Fibroblast of lung (primary cell): ENCODE data around the gene CCDC85B.

Experiments used
- CTCF ChIP-seq, 2 donors: IDR thresholded peaks in 1 of 2; conservative IDR thresholded peaks in 1 of 2; 1 replicate in 1 of 2; 2 replicates in 1 of 2; pipeline ENCODE4 v1.5.1; 2011 to 2012; ENCODE audit warnings: low read length in 2 of 2, control low read depth in 1 of 2, inconsistent platforms in 1 of 2, low read depth in 1 of 2, mild to moderate bottlenecking in 1 of 2
- EZH2 ChIP-seq: IDR thresholded peaks from 2 replicates; pipeline ENCODE4 v1.5.1; 2012; ENCODE audit warnings: low read length, control low read depth, mild to moderate bottlenecking; ENCODE audit errors: missing control alignments

GRCh38 chr11:65880027-65880426 lies 10.4 kb upstream of the CCDC85B start:
- TF ChIP-seq CTCF (conservative IDR thresholded peaks at IDR 0.05 in 1 of 2, IDR thresholded peaks at IDR 0.05 in 1 of 2; ENCODE audit: low read depth in 1 of 2, low read length in 2 of 2) (no peak), EZH2 (no peak)
